Endothelial cell of umbilical vein (primary cell): ENCODE results near the gene MCRIP2. TPM values are rescaled to one million over a fixed set of nuclear protein-coding genes. Genes with fewer than 3 reads are reported as not detected.

Experiments used
- BruUV-seq: library from RNA; stranded (reverse); fragments of 400-500 nt; replicated peaks from 2 replicates; lab custom pipeline; 2021; lab: Mats Ljungman, UMichigan
- CTCF ChIA-PET: fragments of 300-600, 350-600 bp; sonication (Branson Sonifier 250); formaldehyde crosslinking; loops from one replicate; lab custom pipeline; 2021; ENCODE audit warnings: antibody characterized with exemption, inconsistent platforms; lab: Charles Lee
- POLR2A ChIA-PET: fragments of 300-600, 350-600 bp; sonication (Branson Sonifier 250); formaldehyde crosslinking; loops from one replicate; lab custom pipeline; 2021; ENCODE audit warnings: antibody characterized with exemption, inconsistent platforms; lab: Charles Lee
- DNase-seq: peaks from one replicate; pipeline ENCODE4 v3.0.0-alpha.2; 2011; ENCODE audit warnings: low read depth, low spot score
- FAIRE-seq: peaks from 2 replicates; lab custom pipeline; 2011; peaks lifted over from hg19 to GRCh38; lab: Jason Lieb, UNC
- H2AFZ ChIP-seq: 2 replicates; pipeline ENCODE4 v1.6.0; 2012; ENCODE audit warnings: low read depth, low read length, control low read depth, inconsistent platforms
- H3K27ac ChIP-seq: 2 replicates; pipeline ENCODE4 v1.5.1; 2011; ENCODE audit warnings: low read depth, mild to moderate bottlenecking, control low read depth, low read length, moderate library complexity; ENCODE audit not compliant: insufficient read depth
- H3K27me3 ChIP-seq, 2 experiments: 2 replicates each; pipeline versions ENCODE4 v1.6.0 to v1.6.1; 2011; ENCODE audit warnings: low read length in 2 of 2, mixed read lengths in 1 of 2; ENCODE audit not compliant: control insufficient read depth in 2 of 2, insufficient read depth in 2 of 2
- H3K36me3 ChIP-seq, 2 experiments: 2 replicates in 1 of 2; 3 replicates in 1 of 2; pipeline ENCODE4 v1.5.1; 2011; ENCODE audit warnings: low read length in 2 of 2, mild to moderate bottlenecking in 1 of 2, moderate library complexity in 1 of 2; ENCODE audit not compliant: control insufficient read depth in 2 of 2, insufficient read depth in 2 of 2; ENCODE audit errors: extremely low read depth in 1 of 2
- H3K4me1 ChIP-seq: 3 replicates; pipeline ENCODE4 v1.5.1; 2011; ENCODE audit warnings: mild to moderate bottlenecking, low read length; ENCODE audit not compliant: control insufficient read depth, insufficient read depth; ENCODE audit errors: extremely low read depth
- H3K4me2 ChIP-seq: 2 replicates; pipeline ENCODE4 v1.6.1; 2011; ENCODE audit warnings: low read length, control low read depth, mixed read lengths; ENCODE audit not compliant: insufficient read depth
- H3K4me3 ChIP-seq, 3 experiments: fragments of 200-600 bp in 1 of 3; sonication (generic), shearing (Covaris generic) in 1 of 3; replicated peaks in 1 of 3; 2 replicates each; pipeline ENCODE4 v1.5.1; 2011 to 2016; ENCODE audit warnings: control low read depth in 3 of 3, low read length in 3 of 3, mild to moderate bottlenecking in 2 of 3, inconsistent platforms in 1 of 3, low read depth in 1 of 3, moderate library complexity in 1 of 3; ENCODE audit not compliant: insufficient read depth in 1 of 3
- H3K79me2 ChIP-seq: 2 replicates; pipeline ENCODE4 v1.6.0; 2012; ENCODE audit warnings: low read length, inconsistent platforms; ENCODE audit not compliant: control insufficient read depth, insufficient read depth
- H3K9ac ChIP-seq: replicated peaks from 2 replicates; pipeline ENCODE3; 2011; ENCODE audit warnings: low read length, control low read depth; ENCODE audit not compliant: insufficient read depth; ENCODE audit errors: extremely low read depth
- H3K9me1 ChIP-seq: replicated peaks from 3 replicates; pipeline ENCODE4 v1.6.0; 2011; ENCODE audit warnings: mild to moderate bottlenecking, low read length; ENCODE audit not compliant: control insufficient read depth, insufficient read depth; ENCODE audit errors: extremely low read depth
- H3K9me3 ChIP-seq: replicated peaks from 2 replicates; pipeline ENCODE4 v1.5.1; 2012; ENCODE audit warnings: low read length, inconsistent platforms; ENCODE audit not compliant: control insufficient read depth, insufficient read depth
- H4K20me1 ChIP-seq: replicated peaks from 2 replicates; pipeline ENCODE3; 2011; ENCODE audit warnings: mild to moderate bottlenecking, low read length; ENCODE audit not compliant: control insufficient read depth, insufficient read depth; ENCODE audit errors: extremely low read depth
- CTCF ChIP-seq, 2 donors: IDR thresholded peaks; 1 replicate in 1 of 2; 2 replicates in 1 of 2; pipeline ENCODE4 v1.5.1; 2011; ENCODE audit warnings: low read length in 2 of 2, mild to moderate bottlenecking in 2 of 2, moderate library complexity in 2 of 2, control low read depth in 1 of 2, inconsistent platforms in 1 of 2, low read depth in 1 of 2; ENCODE audit not compliant: insufficient read depth in 1 of 2; ENCODE audit errors: extremely low read depth in 1 of 2
- EZH2 ChIP-seq: IDR thresholded peaks from 2 replicates; pipeline ENCODE4 v1.6.1; 2012; ENCODE audit warnings: borderline replicate concordance, low read depth, mild to moderate bottlenecking, moderate library complexity, low read length, inconsistent platforms; ENCODE audit not compliant: severe bottlenecking
- FOS ChIP-seq: IDR thresholded peaks from 2 replicates; pipeline ENCODE4 v1.6.1; 2011; ENCODE audit warnings: mild to moderate bottlenecking, low read length, moderate library complexity, borderline replicate concordance; ENCODE audit not compliant: insufficient read depth
- GATA2 ChIP-seq: IDR thresholded peaks from 2 replicates; pipeline ENCODE4 v1.7.0; 2011; ENCODE audit warnings: low read depth, mild to moderate bottlenecking, moderate library complexity, mixed read lengths, low read length; ENCODE audit not compliant: insufficient read length, insufficient read depth
- JUN ChIP-seq: IDR thresholded peaks from 2 replicates; pipeline ENCODE4 v1.6.1; 2011; ENCODE audit warnings: borderline replicate concordance, low read depth; ENCODE audit not compliant: insufficient read length, insufficient read depth
- MAX ChIP-seq: IDR thresholded peaks from 2 replicates; pipeline ENCODE4 v1.6.1; 2011; ENCODE audit not compliant: insufficient read depth, insufficient read length
- MYC ChIP-seq: IDR thresholded peaks from one replicate; pipeline ENCODE4 v1.6.1; 2011; ENCODE audit warnings: mild to moderate bottlenecking, low read depth, low read length
- POLR2A ChIP-seq: IDR thresholded peaks from 2 replicates; pipeline ENCODE4 v1.6.1; 2012; ENCODE audit warnings: low read depth, mild to moderate bottlenecking, control low read depth, low read length
- POLR2AphosphoS5 ChIP-seq: IDR thresholded peaks from 2 replicates; pipeline ENCODE4 v1.6.1; 2012; ENCODE audit warnings: low read depth, mild to moderate bottlenecking, control low read depth, low read length, moderate library complexity; ENCODE audit not compliant: insufficient read depth
- dilution Hi-C: fragments of 300-500 bp; cut with MboI; formaldehyde crosslinking; loops from one replicate; pipeline ENCODE4 v1.15.0; 2019; ENCODE audit warnings: low sequenced_read_pairs; ENCODE audit not compliant: extremely low pct_ligation_motif_present
- intact Hi-C: fragments of 100-400 bp; cut with micrococcal nuclease; formaldehyde crosslinking; loops from one replicate; pipeline ENCODE4 v1.10.0; 2022
- polyA plus RNA-seq, 4 experiments: library from polyadenylated mRNA; depleted of rRNA in 3 of 4; stranded (reverse) in 3 of 4; unstranded in 1 of 4; fragments of >200 nt; gene quantifications; 2 replicates each; pipeline versions ENCODE4 v1.2.1 to v1.2.3, GENCODE V29; 2011 to 2012; ENCODE audit warnings: missing spikeins in 1 of 4
- total RNA-seq: library from RNA; stranded (reverse); gene quantifications from 2 replicates; pipeline ENCODE4 v1.2.3, GENCODE V29; 2021

The MCRIP2 gene
- total and polyA plus RNA-seq, 2 donors (not counting 3 experiments of a cell fraction or from before 2014, with no cell fraction given), result 17.1 to 18.9 TPM

- Histone ChIP-seq H3K4me3 (no peak overlapping the region), H3K36me3 (no peaks in the 10 kb centered on the region), H3K9ac (no peak overlapping the region), H3K27me3 (no peaks in the 10 kb centered on the region), H2AFZ (no peak overlapping the region), H4K20me1 (no peaks in the 10 kb centered on the region), H3K9me1 (no peaks in the 10 kb centered on the region), H3K9me3 (no peaks in the 10 kb centered on the region), H3K79me2 (no peaks in the 10 kb centered on the region), H3K4me1 (no peaks in the 10 kb centered on the region), H3K4me2 (no peak overlapping the region), H3K27ac (no peak overlapping the region)
- TF ChIP-seq GATA2, result no peak
- TF ChIP-seq FOS, result no peak
- TF ChIP-seq MAX, result no peak
- TF ChIP-seq CTCF (IDR thresholded peaks at IDR 0.05; ENCODE audit: extremely low read depth in 1 of 2, insufficient read depth in 1 of 2, low read depth in 1 of 2, low read length in 2 of 2), result no peak
- no peak for TF ChIP-seq EZH2
- TF ChIP-seq POLR2A, result no peak
- no peak for TF ChIP-seq JUN
- no peak for TF ChIP-seq MYC
- TF ChIP-seq POLR2AphosphoS5, result no peak
- intact Hi-C loops, result no loop called here
- BruUV-seq, result no TSS peak
- ChIA-PET CTCF (no interaction called here), POLR2A (no interaction called here)
- DNase-seq, result no peak
- dilution Hi-C loops, result no loop called here
- FAIRE-seq, result no peak
Observed at GRCh38 chr16:617855-618254, 23.8 kb upstream of the MCRIP2 start.
